AG04450 (cell line): ENCODE data around the gene DOCK9. TPM values are rescaled to one million over a fixed set of nuclear protein-coding genes. Genes with fewer than 3 reads are reported as not detected.

Experiments
- CTCF ChIA-PET: fragments of 300-600, 350-600 bp; formaldehyde crosslinking; extraction: SDS; loops from one replicate; lab custom pipeline; 2022; ENCODE audit warnings: antibody characterized with exemption, inconsistent platforms; lab: Charles Lee
- POLR2A ChIA-PET: fragments of 350-600 bp; formaldehyde crosslinking; extraction: SDS; loops from one replicate; lab custom pipeline; 2021; ENCODE audit warnings: antibody characterized with exemption, inconsistent platforms; lab: Yijun Ruan, JAX
- DNase-seq: peaks from one replicate; pipeline ENCODE4 v3.0.0-alpha.2; 2011; ENCODE audit warnings: low read depth, low spot score
- H3K27ac ChIP-seq: one replicate; pipeline ENCODE4 v1.5.1; 2012; ENCODE audit warnings: low read depth, low read length, control low read depth
- H3K27me3 ChIP-seq: one replicate; pipeline ENCODE4 v1.6.0; 2012; ENCODE audit warnings: low read length; ENCODE audit not compliant: control insufficient read depth, insufficient read depth
- H3K4me3 ChIP-seq: 2 replicates; pipeline ENCODE4 v1.5.1; 2011; ENCODE audit warnings: mild to moderate bottlenecking, low read depth, low read length, control low read depth
- H3K9me3 ChIP-seq: 2 replicates; pipeline ENCODE4 v1.5.1; 2012; ENCODE audit warnings: low read length; ENCODE audit not compliant: control insufficient read depth, insufficient read depth
- CTCF ChIP-seq: IDR thresholded peaks from 2 replicates; pipeline ENCODE4 v1.5.1; 2011; ENCODE audit warnings: low read depth, low read length, control low read depth, inconsistent platforms
- polyA plus RNA-seq: library from polyadenylated mRNA; depleted of rRNA; stranded (reverse); fragments of >200 nt; gene quantifications from 2 replicates; pipeline ENCODE4 v1.2.3, GENCODE V29; 2011

The DOCK9 gene
- polyA plus RNA-seq, 1 experiment: 9.6 TPM

GRCh38 chr13:98889419-98890085, 88.3 kb downstream of the DOCK9 start:
- Histone ChIP-seq H3K4me3 (no peak overlapping the region), H3K9me3 (no peaks in the 10 kb centered on the region), H3K27ac (no peak overlapping the region), H3K27me3 (no peaks in the 10 kb centered on the region)
- TF ChIP-seq CTCF: no peak
- POLR2A ChIA-PET: interaction anchor here (0.9 kb wide), 1 partner anchor 197 kb away, joined by 3 read pairs; no protein-coding TSS in a partner anchor
- CTCF ChIA-PET: interaction anchor here (0.9 to 1.8 kb wide), 3 partner anchors 46 to 286 kb away, joined by 3 to 4 read pairs (median 4); no protein-coding TSS in a partner anchor
- DNase-seq: no peak

- POLR2A ChIA-PET: no interaction called here
- no peak overlapping the region for H3K27ac ChIP-seq
- H3K27me3 ChIP-seq: no peaks in the 10 kb centered on the region
- TF ChIP-seq CTCF: no peak
- H3K9me3 ChIP-seq: no peaks in the 10 kb centered on the region
- CTCF ChIA-PET: interaction anchor here (0.9 to 1.8 kb wide), 2 partner anchors 49 to 287 kb away, joined by 3 to 4 read pairs; no protein-coding TSS in a partner anchor
- no peak overlapping the region for H3K4me3 ChIP-seq
- DNase-seq: no peak
Observed at GRCh38 chr13:98888890-98889279, 89.0 kb downstream of the DOCK9 start.

- Histone ChIP-seq H3K27ac (no peak overlapping the region), H3K27me3 (no peaks in the 10 kb centered on the region), H3K4me3 (no peak overlapping the region), H3K9me3 (no peaks in the 10 kb centered on the region)
- CTCF ChIA-PET: interaction anchor here (0.6 to 1.8 kb wide), 3 partner anchors 48 to 524 kb away, joined by 3 to 4 read pairs (median 3); no protein-coding TSS in a partner anchor
- POLR2A ChIA-PET: no interaction called here
- DNase-seq: no peak
- no peak for TF ChIP-seq CTCF
Observed at GRCh38 chr13:98888222-98888889, 89.5 kb downstream of the DOCK9 start.

GRCh38 chr13:98886587-98887230, 91.2 kb downstream of the DOCK9 start:
- no peak for TF ChIP-seq CTCF
- Histone ChIP-seq H3K4me3 (no peak overlapping the region), H3K27me3 (no peaks in the 10 kb centered on the region), H3K27ac (no peak overlapping the region), H3K9me3 (no peaks in the 10 kb centered on the region)
- ChIA-PET POLR2A (no interaction called here), CTCF (no interaction called here)
- no peak for DNase-seq
